Measurements from ENCODE around the gene UBXN1. TPM values are rescaled to one million over a fixed set of nuclear protein-coding genes. Genes with fewer than 3 reads are reported as not detected.

Gene UBXN1
- polyA plus RNA-seq, 1 donor (not counting 4 experiments of a cell fraction or from before 2014, with no cell fraction given), result 58.5 TPM

DNA sequence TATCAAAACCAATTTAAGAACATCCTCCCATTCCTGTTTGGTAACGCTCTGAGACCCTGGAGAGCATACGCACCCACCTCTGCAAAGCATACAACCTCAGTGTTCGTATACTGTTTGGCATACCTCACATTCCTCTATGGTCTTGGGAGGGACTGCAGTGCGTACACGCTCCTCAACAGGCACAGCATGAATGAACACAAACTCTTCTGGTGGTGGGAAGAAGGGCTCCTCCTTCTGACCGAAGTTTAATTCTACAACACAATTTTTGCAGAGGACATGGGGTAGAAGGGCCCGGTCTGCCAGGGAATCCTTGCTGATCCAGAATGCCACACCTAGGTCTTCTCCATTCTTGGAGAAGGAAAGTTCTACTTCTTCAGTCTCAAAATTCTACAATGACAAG, 43.1 kb upstream of the UBXN1 start:
- no peak overlapping the region for H2AFZ ChIP-seq (ENCODE audit: control insufficient read depth, low read length)
- H3K9me1 ChIP-seq (ENCODE audit: control insufficient read depth, extremely low read depth, insufficient read depth, low read length), result no peaks in the 10 kb centered on the region
- FAIRE-seq (no peak), DNase-seq (ENCODE audit: low read depth, low spot score) (no peak)
- H3K79me2 ChIP-seq (ENCODE audit: control insufficient read depth, insufficient read depth, low read length), result peaks cover 69% of the 10 kb centered on the region
- peaks cover 4% of the 10 kb centered on the region for H4K20me1 ChIP-seq (ENCODE audit: control insufficient read depth, extremely low read depth, insufficient read depth, low read length)
- no peak overlapping the region for H3K9ac ChIP-seq (ENCODE audit: control insufficient read depth, extremely low read depth, insufficient read depth, low read length)
- H3K4me1 ChIP-seq (ENCODE audit: control insufficient read depth, extremely low read depth, insufficient read depth, low read length), result peaks cover 12% of the 10 kb centered on the region
- H3K4me3 ChIP-seq (ENCODE audit: control insufficient read depth in 2 of 3, extremely low read depth in 1 of 3, insufficient read depth in 2 of 3, low read depth in 1 of 3, low read length in 3 of 3), result no peak overlapping the region
- H3K27ac ChIP-seq (ENCODE audit: control insufficient read depth, insufficient read depth, low read length), result no peak overlapping the region
- no peak overlapping the region for H3K4me2 ChIP-seq (ENCODE audit: control insufficient read depth, extremely low read depth, insufficient read depth, low read depth, low read length)
- no peaks in the 10 kb centered on the region for H3K9me3 ChIP-seq (ENCODE audit: control insufficient read depth, low read depth, low read length)
- no peaks in the 10 kb centered on the region for H3K27me3 ChIP-seq (ENCODE audit: control insufficient read depth, extremely low read depth, insufficient read depth, low read length)
- H3K36me3 ChIP-seq (ENCODE audit: control insufficient read depth in 2 of 2, extremely low read depth in 1 of 2, insufficient read depth in 2 of 2, low read length in 2 of 2), result peaks cover 37 to 44% of the 10 kb centered on the region in 2 experiments
- no peak for TF ChIP-seq EZH2 (IDR thresholded peaks at IDR 0.05; ENCODE audit: low read length)
- TF ChIP-seq, protein P1, sequence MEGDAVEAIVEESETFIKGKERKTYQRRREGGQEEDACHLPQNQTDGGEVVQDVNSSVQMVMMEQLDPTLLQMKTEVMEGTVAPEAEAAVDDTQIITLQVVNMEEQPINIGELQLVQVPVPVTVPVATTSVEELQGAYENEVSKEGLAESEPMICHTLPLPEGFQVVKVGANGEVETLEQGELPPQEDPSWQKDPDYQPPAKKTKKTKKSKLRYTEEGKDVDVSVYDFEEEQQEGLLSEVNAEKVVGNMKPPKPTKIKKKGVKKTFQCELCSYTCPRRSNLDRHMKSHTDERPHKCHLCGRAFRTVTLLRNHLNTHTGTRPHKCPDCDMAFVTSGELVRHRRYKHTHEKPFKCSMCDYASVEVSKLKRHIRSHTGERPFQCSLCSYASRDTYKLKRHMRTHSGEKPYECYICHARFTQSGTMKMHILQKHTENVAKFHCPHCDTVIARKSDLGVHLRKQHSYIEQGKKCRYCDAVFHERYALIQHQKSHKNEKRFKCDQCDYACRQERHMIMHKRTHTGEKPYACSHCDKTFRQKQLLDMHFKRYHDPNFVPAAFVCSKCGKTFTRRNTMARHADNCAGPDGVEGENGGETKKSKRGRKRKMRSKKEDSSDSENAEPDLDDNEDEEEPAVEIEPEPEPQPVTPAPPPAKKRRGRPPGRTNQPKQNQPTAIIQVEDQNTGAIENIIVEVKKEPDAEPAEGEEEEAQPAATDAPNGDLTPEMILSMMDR (optimal IDR thresholded peaks at IDR 0.05 in 1 of 3, IDR thresholded peaks at IDR 0.05 in 1 of 3, conservative IDR thresholded peaks at IDR 0.05 in 1 of 3; ENCODE audit: extremely low read depth in 1 of 3, insufficient read depth in 2 of 3, low read length in 3 of 3), result peak in 2 of 3 experiments; percentile 15 to 26
- dilution Hi-C loops (cut with MboI; ENCODE audit: extremely low pct_ligation_motif_present, low sequenced_read_pairs), result no loop called here

DNA sequence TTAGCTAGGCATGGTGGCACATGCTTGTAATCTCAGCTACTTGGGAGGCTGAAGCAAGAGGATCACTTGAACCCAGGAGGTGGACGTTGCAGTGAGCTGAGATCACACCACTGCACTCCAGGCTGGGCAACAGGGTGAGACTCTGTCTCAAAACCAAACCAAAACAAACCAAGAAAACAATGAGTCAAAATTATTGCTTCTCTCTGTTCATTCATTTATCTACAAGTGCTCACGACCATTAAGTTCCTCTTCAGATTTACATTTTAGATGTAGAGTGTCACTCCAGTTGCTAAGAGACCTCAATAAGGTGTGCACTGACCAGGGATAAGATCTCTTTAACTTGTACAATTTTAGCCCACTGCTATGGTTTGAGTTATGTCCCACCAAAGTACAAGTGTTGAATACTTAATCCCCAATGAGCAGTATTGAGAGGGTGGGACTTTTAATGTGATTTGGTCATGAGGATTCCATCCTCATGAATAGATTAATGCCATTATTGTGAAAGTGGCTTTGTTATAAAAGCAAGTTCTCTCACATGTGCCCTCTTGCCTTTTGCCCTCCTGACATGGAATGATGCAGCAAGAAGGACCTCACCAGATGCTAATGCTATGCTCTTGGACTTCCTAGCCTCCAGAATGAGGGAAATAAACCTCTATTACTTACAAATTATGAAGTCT, 40.6 kb upstream of the UBXN1 start:
- Histone ChIP-seq H4K20me1 (ENCODE audit: control insufficient read depth, extremely low read depth, insufficient read depth, low read length) (no peaks in the 10 kb centered on the region), H3K36me3 (ENCODE audit: control insufficient read depth in 2 of 2, extremely low read depth in 1 of 2, insufficient read depth in 2 of 2, low read length in 2 of 2) (peaks cover 46 to 53% of the 10 kb centered on the region in 2 experiments), H3K9me1 (ENCODE audit: control insufficient read depth, extremely low read depth, insufficient read depth, low read length) (no peaks in the 10 kb centered on the region), H3K9me3 (ENCODE audit: control insufficient read depth, low read depth, low read length) (no peaks in the 10 kb centered on the region), H3K79me2 (ENCODE audit: control insufficient read depth, insufficient read depth, low read length) (peaks cover 61% of the 10 kb centered on the region), H3K9ac (ENCODE audit: control insufficient read depth, extremely low read depth, insufficient read depth, low read length) (no peak overlapping the region), H3K27me3 (ENCODE audit: control insufficient read depth, extremely low read depth, insufficient read depth, low read length) (no peaks in the 10 kb centered on the region), H3K4me2 (ENCODE audit: control insufficient read depth, extremely low read depth, insufficient read depth, low read depth, low read length) (no peak overlapping the region), H3K4me3 (ENCODE audit: control insufficient read depth in 2 of 3, extremely low read depth in 1 of 3, insufficient read depth in 2 of 3, low read depth in 1 of 3, low read length in 3 of 3) (no peak overlapping the region), H3K4me1 (ENCODE audit: control insufficient read depth, extremely low read depth, insufficient read depth, low read length) (peaks cover 7% of the 10 kb centered on the region), H2AFZ (ENCODE audit: control insufficient read depth, low read length) (no peak overlapping the region), H3K27ac (ENCODE audit: control insufficient read depth, insufficient read depth, low read length) (no peak overlapping the region)
- DNase-seq (ENCODE audit: low read depth, low spot score) (no peak), FAIRE-seq (no peak)
- dilution Hi-C loops (cut with MboI; ENCODE audit: extremely low pct_ligation_motif_present, low sequenced_read_pairs), result no loop called here
- TF ChIP-seq, protein P1 (optimal IDR thresholded peaks at IDR 0.05 in 1 of 3, IDR thresholded peaks at IDR 0.05 in 1 of 3, conservative IDR thresholded peaks at IDR 0.05 in 1 of 3; ENCODE audit: extremely low read depth in 1 of 3, insufficient read depth in 2 of 3, low read length in 3 of 3), result no peak
- no peak for TF ChIP-seq EZH2 (IDR thresholded peaks at IDR 0.05; ENCODE audit: low read length)

All from keratinocyte (primary cell).